Fibroblast of skin of left biceps (primary cell): ENCODE measurements around the gene HCN3.
"Not testable (repeated sequence)": the region's sequence is repeated elsewhere in the genome, so short reads cannot be mapped to it uniquely, and the experiment has no call there.

Experiments used
- DNase-seq, 2 experiments: peaks; one replicate each; pipeline ENCODE4 v3.0.0-alpha.2; 2013; ENCODE audit warnings: low read depth in 2 of 2

Gene HCN3

DNA sequence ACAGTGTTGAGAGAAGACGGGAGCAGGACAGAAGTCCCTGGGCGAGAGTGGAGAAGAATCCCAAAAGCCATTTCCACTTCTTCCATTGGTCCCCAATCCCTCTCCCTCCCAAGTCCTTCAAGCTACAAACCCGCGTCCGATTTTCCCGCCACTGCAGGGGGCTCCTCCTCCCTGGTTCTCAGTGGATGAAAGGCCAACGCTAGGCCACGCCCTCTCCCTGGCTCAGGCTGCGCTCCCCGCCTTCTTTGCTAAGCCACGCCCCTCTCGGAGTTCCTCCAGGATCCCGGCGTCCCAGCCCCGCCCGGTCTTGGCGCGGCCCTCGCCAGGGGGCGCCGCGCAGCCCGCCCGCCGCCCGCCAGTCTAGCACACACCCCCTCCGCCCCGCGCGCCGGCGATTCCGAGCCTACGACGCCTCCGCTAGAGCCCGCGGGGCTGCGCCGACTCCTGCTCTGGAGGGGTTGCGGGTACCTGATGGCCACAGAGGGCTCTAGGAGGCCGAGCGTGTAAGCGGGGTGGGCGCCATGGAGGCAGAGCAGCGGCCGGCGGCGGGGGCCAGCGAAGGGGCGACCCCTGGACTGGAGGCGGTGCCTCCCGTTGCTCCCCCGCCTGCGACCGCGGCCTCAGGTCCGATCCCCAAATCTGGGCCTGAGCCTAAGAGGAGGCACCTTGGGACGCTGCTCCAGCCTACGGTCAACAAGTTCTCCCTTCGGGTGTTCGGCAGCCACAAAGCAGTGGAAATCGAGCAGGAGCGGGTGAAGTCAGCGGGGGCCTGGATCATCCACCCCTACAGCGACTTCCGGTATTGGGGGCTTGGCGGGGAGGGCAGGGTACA lies at the start of gene HCN3:
Gene HCN3, plus strand, starts transcription at position 394 of the 832 bp plus-strand sequence. Its CDS starts 128 bp downstream, at position 522.
- peak; percentile 82 to 85 for DNase-seq

DNA sequence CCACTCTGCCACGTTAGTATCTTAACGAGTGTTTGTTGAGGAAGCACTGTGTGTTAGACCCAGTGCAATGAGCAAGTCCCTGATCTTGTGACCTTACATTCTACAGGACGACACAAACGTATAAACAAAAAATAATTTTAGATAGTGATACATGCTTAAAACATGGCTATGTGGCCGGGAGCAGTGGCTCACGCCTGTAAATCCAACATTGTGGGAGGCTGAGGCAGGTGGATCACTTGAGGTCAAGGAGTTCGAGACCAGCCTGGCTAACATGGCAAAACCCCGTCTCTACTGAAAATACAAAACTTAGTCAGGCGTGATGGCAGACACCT lies 49.2 kb upstream of the HCN3 start:
- no peak for DNase-seq

DNA sequence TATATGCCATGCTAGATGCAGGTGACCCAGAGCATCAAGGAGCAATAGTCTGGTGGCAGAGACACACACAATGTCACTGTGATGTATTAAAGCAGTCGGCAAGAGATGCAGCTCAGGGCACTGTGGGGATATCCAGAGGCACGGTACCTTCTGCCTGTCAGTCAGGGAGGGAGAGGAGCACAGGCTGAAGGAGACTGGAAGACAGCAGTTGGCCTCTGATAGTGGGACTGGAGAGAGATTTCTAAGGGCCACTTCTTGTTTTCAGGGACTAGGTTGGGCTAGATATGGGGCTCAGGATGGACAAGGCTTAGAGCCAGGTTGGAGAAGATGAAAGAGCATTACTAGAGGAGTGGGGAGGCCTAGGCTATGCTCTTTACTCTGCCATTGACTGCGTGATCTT lies 46.0 kb upstream of the HCN3 start:
- not testable (repeated sequence) for DNase-seq

DNA sequence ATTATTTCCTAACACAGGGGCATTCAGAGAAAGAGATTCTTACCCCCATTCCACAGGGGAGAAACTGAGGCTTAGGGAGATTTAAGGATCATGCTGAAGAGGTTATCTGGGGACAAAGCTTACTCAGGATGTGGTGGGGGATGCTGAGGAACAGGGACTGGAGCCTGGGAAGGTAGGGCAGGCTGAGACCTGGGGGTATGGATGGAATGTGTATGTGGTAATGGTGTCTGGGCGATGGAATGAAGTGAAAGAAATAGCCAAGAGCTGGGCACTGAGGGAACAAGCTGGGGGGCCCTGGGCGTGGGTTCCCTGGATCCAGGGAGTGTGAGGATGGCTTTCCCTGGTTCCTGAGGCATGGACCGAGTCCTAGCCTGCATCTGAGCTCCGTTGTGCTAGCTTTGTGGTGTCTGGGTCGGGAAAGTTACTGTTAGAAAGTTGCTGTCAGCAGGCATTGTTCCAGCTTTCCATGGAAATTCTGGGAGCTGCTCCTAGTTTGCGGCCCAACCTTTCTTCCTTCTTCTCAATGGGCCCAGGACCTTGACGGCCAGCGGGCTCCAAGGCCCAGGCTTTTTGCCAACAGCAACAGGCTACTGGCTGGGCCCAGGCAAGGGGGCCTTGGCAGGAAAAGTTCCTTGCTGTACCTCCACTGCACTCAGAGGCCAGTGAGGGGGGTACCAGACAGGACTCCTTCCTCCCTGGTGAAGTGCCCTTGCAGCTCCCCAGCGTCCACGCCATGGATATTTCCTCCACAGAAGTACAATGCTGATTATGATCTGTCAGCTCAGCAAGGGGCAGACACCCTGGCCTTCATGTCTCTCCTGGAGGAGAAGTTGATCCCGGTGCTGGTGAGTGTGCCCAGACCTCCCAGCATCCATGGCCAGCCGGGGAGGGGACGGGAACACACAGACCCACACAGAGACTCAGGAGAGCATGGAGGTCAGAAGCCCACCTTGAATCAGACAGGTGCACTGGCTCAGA lies 45.0 kb upstream of the HCN3 start:
- DNase-seq: not testable (repeated sequence)

DNA sequence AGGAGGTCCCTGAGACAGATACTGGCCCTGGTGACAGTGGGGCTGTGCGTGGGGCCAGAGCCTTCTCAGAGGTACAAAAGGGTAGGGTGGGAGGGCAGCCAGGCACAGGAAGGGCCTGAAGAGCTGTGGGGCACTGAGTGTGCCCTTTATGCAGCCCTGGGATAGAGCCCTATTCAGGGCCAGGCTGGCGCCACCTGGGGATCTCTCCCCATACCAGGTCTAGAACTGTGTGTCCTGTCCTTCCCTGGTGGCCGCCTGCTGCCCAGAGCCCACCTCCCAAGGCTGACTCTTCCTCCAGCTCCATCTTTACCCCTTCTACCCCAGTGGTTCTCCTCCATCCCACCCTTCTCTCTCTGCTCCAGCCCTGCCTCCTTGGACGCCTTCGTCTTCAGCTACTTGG lies 43.8 kb upstream of the HCN3 start:
- not testable (repeated sequence) for DNase-seq

DNA sequence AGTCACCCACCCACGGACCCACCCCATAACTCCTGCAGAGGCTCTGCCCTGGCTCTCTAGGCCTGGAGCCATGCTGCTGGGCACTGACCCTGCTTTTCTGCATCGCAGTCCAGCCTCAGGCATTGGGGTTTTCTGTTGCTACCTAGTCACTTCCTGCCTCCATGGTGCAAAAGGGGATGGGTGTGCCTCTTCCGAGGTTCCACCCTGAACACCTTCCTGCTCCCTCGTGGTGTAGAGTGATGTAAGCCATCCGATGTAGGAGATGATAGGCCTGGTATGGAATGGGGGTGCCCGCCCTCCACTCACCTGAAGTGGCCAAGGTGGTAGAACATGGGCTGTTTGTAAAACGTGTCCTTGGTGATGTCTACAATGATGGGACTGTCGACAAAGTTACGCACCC lies 41.9 kb upstream of the HCN3 start:
- DNase-seq: not testable (repeated sequence)

DNA sequence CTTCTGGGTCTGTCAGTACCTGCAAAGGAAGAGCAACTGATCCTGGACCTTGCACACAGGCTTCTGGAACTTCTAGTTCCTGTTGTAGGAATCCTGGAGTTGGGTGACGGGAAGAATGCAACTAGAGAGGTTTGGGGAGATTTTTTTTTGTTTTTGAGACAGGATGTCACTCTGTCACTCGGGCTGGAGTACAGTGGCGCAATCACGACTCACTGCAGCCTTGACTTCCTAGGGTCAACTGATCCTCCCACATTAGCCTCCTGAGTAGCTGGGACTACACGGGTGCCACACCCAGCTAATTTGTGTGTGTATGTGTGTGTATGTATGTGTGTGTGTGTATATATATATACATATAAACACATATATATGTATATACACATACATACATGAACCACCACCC lies 40.8 kb upstream of the HCN3 start:
- DNase-seq: no peak

DNA sequence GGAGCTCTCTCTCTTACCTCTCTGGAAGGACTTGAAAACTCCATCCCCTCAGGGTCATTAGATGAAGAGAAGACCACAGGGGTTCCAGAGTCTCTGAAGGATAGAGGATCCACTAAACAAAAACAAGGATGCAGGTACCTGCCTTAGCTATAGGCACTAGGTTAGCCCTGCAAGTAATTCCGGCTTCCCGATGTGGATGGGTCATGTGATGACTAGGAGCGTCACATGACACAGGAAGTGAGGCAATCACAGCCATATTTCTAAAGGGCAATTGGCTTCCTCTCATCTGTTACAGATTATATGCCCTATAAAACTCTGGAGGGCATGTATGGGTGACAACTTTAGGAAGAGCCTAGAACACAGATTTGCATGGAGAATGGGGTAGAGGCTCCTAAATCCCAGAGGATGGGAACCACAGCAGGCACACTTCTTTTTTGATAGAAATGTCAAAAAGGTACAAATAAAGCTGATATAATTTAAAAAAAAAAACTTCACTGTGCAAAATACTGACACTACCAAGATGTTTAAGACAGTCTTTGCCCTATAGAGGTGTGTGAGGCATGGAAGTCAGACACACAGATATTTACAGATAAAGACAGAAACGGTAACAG lies 36.1 kb upstream of the HCN3 start:
- DNase-seq: peak; percentile 59 to 69

DNA sequence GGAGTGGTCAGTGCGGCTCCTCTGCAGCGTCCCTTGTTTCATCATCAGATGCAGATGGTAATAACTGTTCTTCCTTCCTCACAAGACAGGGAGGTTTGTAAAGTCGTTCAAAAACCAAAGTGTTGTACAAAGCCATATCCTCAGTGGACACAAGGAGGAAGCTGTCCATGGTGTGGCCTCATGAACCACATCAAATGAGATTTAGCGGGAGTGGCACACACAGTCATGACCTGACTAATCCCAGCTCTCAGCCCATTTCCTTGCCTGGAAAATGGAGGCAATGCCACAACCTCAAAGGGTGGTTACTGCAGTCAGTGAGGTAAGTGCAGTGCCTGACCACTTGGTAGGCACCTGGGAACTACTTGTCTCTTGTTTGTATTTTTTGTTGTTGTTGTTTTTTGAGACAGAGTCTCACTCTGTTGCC lies 35.4 kb upstream of the HCN3 start:
- no peak for DNase-seq

DNA sequence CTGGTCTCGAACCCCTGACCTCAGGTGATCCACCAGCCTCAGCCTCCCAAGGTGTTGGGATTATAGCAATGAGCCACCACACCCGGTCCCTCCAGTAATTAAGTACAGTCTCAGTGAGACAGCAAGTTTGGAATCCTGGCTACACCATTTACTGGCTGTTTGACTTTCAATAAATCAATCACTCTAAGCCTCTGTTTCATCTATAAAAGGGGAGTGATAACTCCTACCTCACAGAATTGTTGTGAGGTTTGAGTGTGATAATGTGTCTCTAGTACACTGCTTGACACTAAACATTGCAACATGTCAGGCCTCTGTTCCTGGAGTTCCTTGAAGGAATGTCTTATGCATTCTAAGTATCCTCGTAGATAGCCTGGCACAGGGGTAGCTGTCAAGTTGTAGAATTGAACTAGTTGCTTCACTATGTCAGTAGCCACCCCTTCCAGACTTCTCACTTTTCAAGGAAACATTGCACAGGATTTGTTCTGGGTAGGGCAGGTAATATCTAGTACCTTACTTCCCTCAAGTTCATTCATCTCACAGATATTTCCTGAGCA lies 34.4 kb upstream of the HCN3 start:
- no peak for DNase-seq

DNA sequence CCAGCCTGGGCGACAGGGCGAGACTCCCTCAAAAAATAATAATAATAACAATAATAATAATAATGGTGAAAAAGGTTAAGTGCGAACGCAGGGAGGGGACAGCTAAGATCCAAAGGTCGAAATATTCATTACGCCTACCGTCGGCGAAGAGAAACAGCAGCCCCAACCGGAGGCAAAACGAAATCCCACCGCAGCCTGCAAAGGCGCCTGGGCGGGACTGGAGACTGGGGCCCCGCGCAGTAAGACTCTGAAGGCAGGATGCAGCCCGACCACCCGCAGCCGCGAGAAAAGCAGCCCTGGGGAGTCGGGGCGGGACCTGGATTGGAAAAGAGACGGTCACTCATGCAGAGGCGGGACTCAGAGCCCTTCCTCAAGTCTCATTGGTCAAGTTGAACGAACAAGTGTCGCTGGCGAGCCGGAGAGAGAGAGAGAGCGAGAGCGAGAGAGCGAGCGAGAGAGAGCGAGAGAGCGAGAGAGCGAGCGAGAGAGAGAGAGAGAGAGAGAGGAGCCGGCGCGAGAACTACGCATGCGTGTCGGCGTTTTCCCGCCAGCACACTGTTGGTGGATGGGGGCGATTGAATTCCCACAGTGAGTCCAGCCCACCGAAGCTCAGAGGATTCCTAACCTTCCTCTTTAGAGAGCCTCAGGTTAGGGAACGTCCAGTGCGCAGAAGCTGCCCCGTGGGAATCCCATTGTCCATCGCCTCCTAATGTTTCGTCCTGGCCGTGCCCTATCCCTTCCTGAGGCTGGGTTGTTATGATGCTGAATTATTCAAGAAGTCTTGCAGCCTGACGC lies 32.7 kb upstream of the HCN3 start:
- peak; percentile 100 for DNase-seq

DNA sequence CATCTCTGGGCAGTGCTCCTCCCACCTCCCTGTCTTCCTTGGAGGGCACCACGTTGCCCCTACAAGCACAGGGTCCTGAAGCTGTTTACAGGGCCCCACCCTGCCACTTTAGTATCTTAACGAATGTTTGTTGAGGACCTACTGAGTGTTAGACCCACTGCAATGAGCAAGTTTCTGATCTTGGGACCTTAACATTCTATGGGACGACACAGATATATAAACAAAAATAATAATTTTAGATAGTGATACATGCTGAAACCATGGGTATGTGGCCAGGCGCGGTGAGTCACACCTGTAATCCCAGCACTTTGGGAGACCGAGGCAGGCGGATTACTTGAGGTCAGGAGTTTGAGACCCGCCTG lies 32.1 kb upstream of the HCN3 start:
- DNase-seq: no peak

DNA sequence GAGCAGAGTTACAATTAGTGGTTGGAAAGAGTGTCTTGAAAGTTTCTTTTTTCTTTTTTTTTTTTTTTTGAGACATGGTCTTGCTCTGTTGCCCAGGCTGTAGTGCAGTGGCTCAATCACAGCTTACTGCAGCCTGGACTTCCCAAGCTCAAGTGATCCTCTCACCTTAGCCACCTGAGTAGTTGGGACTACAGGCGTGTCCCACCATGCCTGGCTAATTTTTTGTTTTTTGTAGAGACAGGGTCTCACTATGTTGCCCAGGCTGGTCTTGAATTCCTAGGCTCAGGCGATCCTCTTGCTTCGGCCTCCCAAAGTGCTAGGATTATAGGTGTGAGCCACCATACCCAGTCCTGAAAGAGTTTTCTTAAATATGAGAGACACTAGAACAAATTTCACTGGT lies 30.5 kb upstream of the HCN3 start:
- not testable (repeated sequence) for DNase-seq

DNA sequence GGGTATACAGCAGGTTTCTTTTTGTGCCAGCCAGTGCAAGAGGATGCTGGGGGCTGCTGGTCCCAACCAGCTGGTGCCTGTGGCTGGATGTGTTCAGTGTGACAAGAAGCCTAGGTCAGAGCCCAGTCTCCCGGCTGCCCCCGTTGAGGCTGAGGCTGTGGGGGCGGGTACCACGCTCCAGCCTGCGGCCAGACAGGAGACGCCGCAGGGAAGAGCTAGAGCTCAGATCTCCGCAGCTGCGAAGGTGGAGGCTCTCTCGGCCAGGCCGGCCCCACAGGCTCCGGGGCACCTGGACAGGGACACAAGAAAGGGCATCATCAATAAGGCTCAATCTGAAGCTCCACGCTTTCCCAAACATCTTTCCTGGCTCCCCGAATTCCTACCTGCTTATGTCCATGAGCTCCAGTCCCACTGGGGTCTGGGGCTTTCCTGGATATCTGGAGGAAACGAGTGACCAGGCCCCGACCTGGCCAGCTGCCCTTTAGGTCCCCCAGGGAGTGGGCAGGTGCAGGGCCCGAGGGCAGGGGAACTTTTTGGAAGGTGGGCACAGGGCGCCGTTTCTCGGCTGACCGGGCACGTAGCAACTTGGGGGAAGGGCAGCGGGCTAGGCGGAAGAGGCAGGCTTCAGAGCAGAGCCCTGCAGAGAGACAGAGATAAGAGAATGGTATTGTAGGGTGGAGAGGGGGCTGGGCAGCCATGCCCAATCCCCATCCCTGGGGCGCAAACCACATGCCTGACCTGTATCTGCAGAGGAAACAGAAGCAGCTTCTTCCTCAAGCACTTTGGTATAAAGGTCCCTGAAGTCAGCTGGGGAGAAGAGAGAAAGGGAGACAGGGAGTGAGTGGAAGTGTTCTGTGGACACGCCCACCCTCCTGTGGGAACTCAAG lies 29.4 kb upstream of the HCN3 start:
- no peak for DNase-seq

DNA sequence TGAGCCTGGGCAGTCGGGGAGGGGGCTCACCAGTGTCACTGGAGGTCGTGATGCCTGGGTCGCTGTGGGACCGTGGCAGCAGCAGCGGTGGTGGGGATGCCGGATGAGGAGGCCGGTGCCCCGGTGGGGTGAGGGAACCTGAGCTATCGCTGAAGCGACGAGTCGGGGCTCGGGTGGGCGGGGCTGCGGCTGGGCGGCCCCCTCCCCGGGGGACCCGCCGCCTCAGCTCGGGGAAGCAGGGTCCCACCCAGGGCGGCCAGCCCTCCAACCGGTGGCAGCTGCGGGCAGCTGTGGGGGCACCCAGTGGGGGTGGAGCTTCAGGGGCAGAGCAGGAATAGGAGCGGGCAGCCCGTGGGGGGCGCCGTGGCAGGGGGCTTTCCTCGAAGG lies 27.0 kb upstream of the HCN3 start:
- no peak for DNase-seq

DNA sequence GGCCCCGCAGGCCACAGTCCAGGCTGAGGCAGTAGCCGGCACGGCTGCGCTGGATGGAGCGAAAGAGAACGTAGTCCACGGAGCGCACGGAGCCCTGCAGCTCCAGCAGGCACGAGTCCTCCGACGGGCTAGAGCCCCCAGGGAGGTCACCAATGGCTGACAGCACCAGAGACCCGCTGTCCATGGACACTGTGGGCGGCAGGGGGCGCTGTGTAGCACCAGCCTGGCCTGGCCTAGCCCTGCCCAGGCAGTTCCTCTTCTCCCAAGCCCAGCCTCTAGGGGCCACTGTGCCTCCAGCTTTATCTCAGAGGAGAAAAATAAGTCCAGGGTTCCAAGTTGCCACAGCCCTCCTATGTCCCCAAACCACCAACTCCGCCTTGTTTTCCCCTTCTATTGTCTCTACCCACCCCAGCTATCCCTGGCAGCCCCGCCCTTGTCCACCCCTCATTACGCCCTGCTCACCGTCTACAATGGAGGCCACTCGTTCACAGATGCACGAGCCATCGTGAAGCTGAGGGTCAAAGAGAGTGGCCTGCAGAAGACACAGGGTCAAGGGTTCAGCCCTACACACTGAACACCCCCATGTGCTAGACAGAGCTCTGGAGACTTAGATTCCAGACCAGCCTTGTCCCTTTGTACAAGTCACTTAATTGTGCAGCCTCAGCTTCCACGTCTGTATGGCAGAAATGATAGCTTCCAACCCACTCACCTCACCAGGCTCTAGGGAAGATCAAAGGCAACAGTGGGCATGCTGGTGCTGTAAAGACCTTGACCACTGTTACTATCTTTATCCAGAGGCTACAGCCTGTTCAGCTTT lies 26.4 kb upstream of the HCN3 start:
- peak; percentile 71 to 74 for DNase-seq

DNA sequence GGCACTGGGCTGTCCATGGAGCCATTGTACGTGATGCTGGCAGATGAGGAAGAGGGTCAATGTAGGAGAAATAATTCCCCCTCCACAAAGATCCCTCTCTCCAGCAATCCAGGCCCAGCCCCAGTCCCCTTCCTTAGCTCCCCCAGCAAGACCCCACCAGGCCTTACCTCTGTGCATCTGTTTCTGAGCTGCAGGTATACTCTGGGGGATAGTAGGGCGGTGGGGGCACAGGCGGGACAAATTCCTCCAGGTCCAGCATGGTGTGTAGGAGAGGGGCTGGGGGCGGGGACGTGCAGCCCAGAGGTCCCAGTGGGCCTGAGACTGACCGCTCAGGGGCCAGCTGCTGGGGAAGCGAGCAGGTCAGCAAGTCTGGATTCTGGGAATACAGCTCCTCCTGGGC lies 25.7 kb upstream of the HCN3 start:
- no peak for DNase-seq

DNA sequence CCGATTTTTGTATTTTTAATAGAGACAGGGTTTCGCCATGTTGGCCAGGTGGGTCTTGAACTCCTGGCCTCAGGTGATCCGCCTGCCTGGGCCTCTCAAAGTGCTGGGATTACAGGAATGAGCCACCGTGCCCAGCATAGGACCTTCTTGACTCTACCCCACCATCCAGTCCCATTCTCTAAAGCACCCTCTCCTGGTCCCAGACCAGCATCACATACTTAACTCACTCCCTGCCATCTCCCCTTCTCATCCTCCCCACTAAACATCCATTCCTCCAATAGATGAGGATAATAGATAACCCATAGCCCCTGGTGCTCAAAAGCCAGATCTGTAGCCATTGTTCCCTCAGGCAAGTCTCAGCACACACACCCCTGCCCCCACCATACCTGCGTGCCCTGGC lies 24.1 kb upstream of the HCN3 start:
- DNase-seq: no peak

DNA sequence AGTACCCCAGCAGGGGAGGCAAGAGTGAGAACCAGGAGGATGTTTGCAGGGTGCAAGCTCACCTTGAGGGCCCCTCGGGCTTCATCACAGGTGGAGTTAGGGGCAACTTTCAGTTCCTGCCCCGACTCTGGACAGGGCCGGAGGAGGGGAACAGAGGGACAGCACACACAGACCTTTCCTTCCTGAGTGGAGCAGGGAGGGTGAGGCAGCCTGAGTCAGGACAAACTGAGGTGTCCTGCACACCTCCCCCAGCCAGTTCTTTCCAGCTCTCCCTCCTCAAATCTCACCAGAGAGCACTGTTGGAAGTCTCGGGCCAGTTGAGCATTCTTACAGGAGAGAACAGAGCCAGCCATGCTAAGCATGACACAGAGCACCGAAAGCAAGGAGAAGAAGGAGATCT lies 23.5 kb upstream of the HCN3 start:
- no peak for DNase-seq
